Endodermal cell (in vitro differentiated cells): ENCODE measurements around the gene ENG. TPM values are rescaled to one million over a fixed set of nuclear protein-coding genes. Genes with fewer than 3 reads are reported as not detected.

Experiments
- DNase-seq: peaks from one replicate; pipeline ENCODE4 v3.0.0-alpha.2; 2017
- H3K27ac ChIP-seq: 2 replicates; pipeline ENCODE4 v1.5.1; 2013; ENCODE audit warnings: mild to moderate bottlenecking, low read depth, low read length, moderate library complexity
- H3K27me3 ChIP-seq: 2 replicates; pipeline ENCODE4 v1.6.1; 2013; ENCODE audit warnings: mild to moderate bottlenecking, low read length, moderate library complexity; ENCODE audit not compliant: insufficient read depth, control insufficient read depth, poor library complexity, severe bottlenecking
- H3K36me3 ChIP-seq: 2 replicates; pipeline ENCODE4 v1.7.0; 2013; ENCODE audit warnings: mild to moderate bottlenecking, low read length, moderate library complexity; ENCODE audit not compliant: control insufficient read depth, insufficient read depth
- H3K4me1 ChIP-seq: one replicate; pipeline ENCODE4 v1.7.0; 2013; ENCODE audit warnings: low read length; ENCODE audit not compliant: control insufficient read depth, insufficient read depth
- H3K4me3 ChIP-seq: 2 replicates; pipeline ENCODE4 v1.5.1; 2013; ENCODE audit warnings: mild to moderate bottlenecking, low read length, moderate library complexity
- H3K9ac ChIP-seq: 2 replicates; pipeline ENCODE4 v1.6.1; 2013; ENCODE audit warnings: mild to moderate bottlenecking, low read length, moderate library complexity; ENCODE audit not compliant: poor library complexity, severe bottlenecking; ENCODE audit errors: extremely low read depth
- H3K9me3 ChIP-seq: 2 replicates; pipeline ENCODE4 v1.6.1; 2013; ENCODE audit warnings: mild to moderate bottlenecking, low read length, moderate library complexity; ENCODE audit not compliant: control insufficient read depth
- H3K27ac Mint-ChIP-seq: 2 replicates; pipeline ENCODE4 v1.8.0; 2020; ENCODE audit warnings: mixed read lengths
- H3K27me3 Mint-ChIP-seq: 2 replicates; pipeline ENCODE4 v1.8.0; 2021; ENCODE audit warnings: mild to moderate bottlenecking, mixed read lengths; ENCODE audit not compliant: insufficient read depth
- H3K36me3 Mint-ChIP-seq: 2 replicates; pipeline ENCODE4 v1.8.0; 2020; ENCODE audit warnings: low read depth, mixed read lengths
- H3K4me1 Mint-ChIP-seq: 2 replicates; pipeline ENCODE4 v1.8.0; 2020; ENCODE audit warnings: mixed read lengths
- H3K4me3 Mint-ChIP-seq: 2 replicates; pipeline ENCODE4 v1.8.0; 2020; ENCODE audit warnings: mild to moderate bottlenecking, moderate library complexity, mixed read lengths
- H3K9me3 Mint-ChIP-seq: 2 replicates; pipeline ENCODE4 v1.8.0; 2020; ENCODE audit warnings: mild to moderate bottlenecking, mixed read lengths
- CTCF ChIP-seq: fragments of 200-600 bp; sonication (generic); conservative IDR thresholded peaks from 2 replicates; pipeline ENCODE4 v1.5.0; 2021; ENCODE audit warnings: antibody characterized with exemption, mild to moderate bottlenecking
- WGBS, 2 experiments: methylation state at CpG; one replicate each; pipeline versions ENCODE4 v1.1.5 to v1.1.7; 2013; ENCODE audit warnings: missing lambda C conversion rate in 2 of 2, mixed read lengths in 1 of 2; ENCODE audit not compliant: insufficient coverage in 1 of 2, insufficient read length in 1 of 2; 5-methylcytosine and 5-hydroxymethylcytosine counted together
- total RNA-seq, 2 donors: library from RNA; stranded (reverse); fragmentation: NEBNext Ultra II Directional in 1 of 2; extraction: Animal tissue kit (Norgen Biotek cat#: 25700) in 1 of 2; gene quantifications; 2 replicates in 1 of 2; 3 replicates in 1 of 2; pipeline ENCODE4 v1.2.1, GENCODE V29; 2021

The ENG gene
- total RNA-seq, 2 donors from 2014 or later = 2.2 to 2.4 TPM

- no peaks in the 10 kb centered on the region for H3K36me3 Mint-ChIP-seq
- H3K4me1 Mint-ChIP-seq = no peaks in the 10 kb centered on the region
- H3K9me3 Mint-ChIP-seq = peaks cover 16% of the 10 kb centered on the region
- no peak overlapping the region for H3K4me3 Mint-ChIP-seq
- Histone ChIP-seq H3K4me1 (no peaks in the 10 kb centered on the region), H3K27ac (no peak overlapping the region), H3K4me3 (no peak overlapping the region), H3K36me3 (no peaks in the 10 kb centered on the region), H3K9me3 (peaks cover 11% of the 10 kb centered on the region), H3K27me3 (no peaks in the 10 kb centered on the region), H3K9ac (no peak overlapping the region)
- H3K27me3 Mint-ChIP-seq = no peaks in the 10 kb centered on the region
- peak overlapping the region; percentile 80 for H3K27ac Mint-ChIP-seq
- 74 to 84% methylated on average over 14 to 16 of the region's 16 CpGs for WGBS, 2 experiments
- TF ChIP-seq CTCF = no peak
- peak; percentile 83 for DNase-seq
Observed at GRCh38 chr9:127844821-127845359, 9.6 kb downstream of the ENG start.

- no peak overlapping the region for H3K27ac Mint-ChIP-seq
Observed at GRCh38 chr9:127841087-127841835, 13.2 kb downstream of the ENG start.

GRCh38 chr9:127838375-127839078 lies 15.9 kb downstream of the ENG start:
- no peaks in the 10 kb centered on the region for H3K36me3 Mint-ChIP-seq
- H3K27ac ChIP-seq = no peak overlapping the region
- no peak for DNase-seq
- no peaks in the 10 kb centered on the region for H3K4me1 ChIP-seq
- no peak overlapping the region for H3K9ac ChIP-seq
- H3K9me3 ChIP-seq = no peaks in the 10 kb centered on the region
- H3K27me3 Mint-ChIP-seq = no peaks in the 10 kb centered on the region
- H3K9me3 Mint-ChIP-seq = no peaks in the 10 kb centered on the region
- TF ChIP-seq CTCF = no peak
- no peaks in the 10 kb centered on the region for H3K4me1 Mint-ChIP-seq
- no peak overlapping the region for H3K27ac Mint-ChIP-seq
- H3K4me3 ChIP-seq = no peak overlapping the region
- no peak overlapping the region for H3K4me3 Mint-ChIP-seq
- WGBS, 2 experiments = 75 to 82% methylated on average over 15 to 18 of the region's 18 CpGs
- no peaks in the 10 kb centered on the region for H3K36me3 ChIP-seq
- H3K27me3 ChIP-seq = no peaks in the 10 kb centered on the region

More at GRCh38 chr9:127841087-127841835, 13.2 kb downstream of the ENG start:
- Histone ChIP-seq H3K4me3 (no peak overlapping the region), H3K4me1 (no peaks in the 10 kb centered on the region), H3K36me3 (no peaks in the 10 kb centered on the region), H3K27me3 (no peaks in the 10 kb centered on the region), H3K27ac (no peak overlapping the region), H3K9me3 (no peaks in the 10 kb centered on the region), H3K9ac (no peak overlapping the region)
- no peak for DNase-seq
- 93 to 96% methylated on average over 14 to 15 of the region's 15 CpGs for WGBS, 2 experiments
- TF ChIP-seq CTCF = no peak
- Mint-ChIP-seq H3K36me3 (no peaks in the 10 kb centered on the region), H3K27me3 (no peaks in the 10 kb centered on the region), H3K9me3 (no peaks in the 10 kb centered on the region), H3K4me3 (no peak overlapping the region), H3K4me1 (no peaks in the 10 kb centered on the region)
